H1 (cell line): ENCODE results near the gene ZNF582. TPM values are rescaled to one million over a fixed set of nuclear protein-coding genes. Genes with fewer than 3 reads are reported as not detected.

Experiments used
- CTCF ChIA-PET: fragments of 300-600 bp; sonication (Branson Sonifier 250); formaldehyde crosslinking; loops from one replicate; lab custom pipeline; 2021; ENCODE audit not compliant: partially characterized antibody; lab: Charles Lee
- POLR2A ChIA-PET: fragments of 300-600 bp; sonication (Branson Sonifier 250); formaldehyde crosslinking; loops from one replicate; lab custom pipeline; 2021; ENCODE audit warnings: inconsistent platforms; ENCODE audit not compliant: partially characterized antibody; lab: Charles Lee
- DNase-seq, 2 experiments: peaks; one replicate each; pipeline versions ENCODE4 v3.0.0 to v3.0.0-alpha.2; 2010 to 2022; ENCODE audit warnings: low spot score in 2 of 2, low read depth in 1 of 2, mixed read lengths in 1 of 2
- FAIRE-seq: peaks from 2 replicates; lab custom pipeline; 2011; peaks lifted over from hg19 to GRCh38; lab: Jason Lieb, UNC
- H2AFZ ChIP-seq: 2 replicates; pipeline ENCODE4 v1.8.1; 2012; ENCODE audit warnings: low read length, inconsistent platforms
- H2AK5ac ChIP-seq: 2 replicates; pipeline ENCODE4 v1.6.1; 2013; ENCODE audit warnings: low read depth, low read length
- H2BK120ac ChIP-seq: replicated peaks from 2 replicates; pipeline ENCODE3; 2013; ENCODE audit warnings: low read depth, low read length, inconsistent platforms
- H2BK12ac ChIP-seq: 2 replicates; pipeline ENCODE4 v1.6.1; 2013; ENCODE audit warnings: low read depth, low read length
- H2BK15ac ChIP-seq: 2 replicates; pipeline ENCODE4 v1.6.1; 2013; ENCODE audit warnings: low read length
- H2BK20ac ChIP-seq: 2 replicates; pipeline ENCODE4 v1.6.1; 2013; ENCODE audit warnings: low read length
- H2BK5ac ChIP-seq: 2 replicates; pipeline ENCODE4 v1.6.1; 2013; ENCODE audit warnings: low read depth, low read length
- H3K14ac ChIP-seq: 2 replicates; pipeline ENCODE4 v1.6.1; 2013; ENCODE audit warnings: inconsistent platforms; ENCODE audit not compliant: insufficient read length
- H3K18ac ChIP-seq: 2 replicates; pipeline ENCODE4 v1.6.1; 2013; ENCODE audit warnings: low read length; ENCODE audit errors: extremely low read depth
- H3K23ac ChIP-seq: 2 replicates; pipeline ENCODE4 v1.6.1; 2013; ENCODE audit warnings: inconsistent platforms; ENCODE audit not compliant: insufficient read length
- H3K23me2 ChIP-seq: 2 replicates; pipeline ENCODE4 v1.6.1; 2013; ENCODE audit warnings: low read depth, low read length
- H3K27ac ChIP-seq: 2 replicates; pipeline ENCODE4 v1.6.1; 2011; ENCODE audit warnings: low read depth, low read length, inconsistent platforms
- H3K27me3 ChIP-seq, 4 experiments: replicated peaks in 1 of 4; 1 replicate in 1 of 4; 2 replicates in 3 of 4; pipeline versions ENCODE4 v1.6.1 to v1.8.1; 2011 to 2013; ENCODE audit warnings: low read length in 3 of 4, mild to moderate bottlenecking in 3 of 4, inconsistent platforms in 2 of 4, mixed read lengths in 2 of 4, moderate library complexity in 1 of 4; ENCODE audit not compliant: control insufficient read depth in 3 of 4, insufficient read depth in 3 of 4; ENCODE audit errors: extremely low read depth in 1 of 4
- H3K36me3 ChIP-seq, 4 experiments: 2 replicates each; pipeline versions ENCODE4 v1.6.1 to v1.8.1; 2011 to 2013; ENCODE audit warnings: mild to moderate bottlenecking in 4 of 4, low read length in 3 of 4, moderate library complexity in 2 of 4, control low read depth in 1 of 4, inconsistent platforms in 1 of 4; ENCODE audit not compliant: insufficient read depth in 4 of 4, control insufficient read depth in 2 of 4
- H3K4ac ChIP-seq: replicated peaks from 2 replicates; pipeline ENCODE3; 2013; ENCODE audit warnings: low read length, low read depth, mixed read lengths, inconsistent platforms; ENCODE audit not compliant: insufficient read length
- H3K4me1 ChIP-seq, 4 experiments: replicated peaks in 1 of 4; 1 replicate in 1 of 4; 2 replicates in 3 of 4; pipeline versions ENCODE4 v1.6.1 to v1.8.1; 2011 to 2013; ENCODE audit warnings: low read length in 3 of 4, inconsistent platforms in 2 of 4, mixed read lengths in 1 of 4; ENCODE audit not compliant: insufficient read depth in 4 of 4, control insufficient read depth in 3 of 4
- H3K4me2 ChIP-seq, 2 experiments: 2 replicates each; pipeline versions ENCODE4 v1.6.1 to v1.8.1; 2011 to 2013; ENCODE audit warnings: low read depth in 2 of 2, low read length in 2 of 2, control low read depth in 1 of 2, inconsistent platforms in 1 of 2, mild to moderate bottlenecking in 1 of 2; ENCODE audit not compliant: insufficient read depth in 1 of 2
- H3K4me3 ChIP-seq, 4 experiments: fragments of 200-600, 300-600 bp in 1 of 4; sonication (generic), shearing (Covaris generic), sonication (Bioruptor Twin) in 1 of 4; 2 replicates each; pipeline versions ENCODE4 v1.5.1 to v1.8.1; 2011 to 2016; ENCODE audit warnings: low read length in 4 of 4, low read depth in 3 of 4, control low read depth in 2 of 4, inconsistent platforms in 2 of 4, mild to moderate bottlenecking in 2 of 4, mixed read lengths in 1 of 4, moderate library complexity in 1 of 4; ENCODE audit not compliant: insufficient read depth in 2 of 4; ENCODE audit errors: extremely low read depth in 1 of 4
- H3K56ac ChIP-seq: replicated peaks from 2 replicates; pipeline ENCODE3; 2013; ENCODE audit warnings: low read depth, mild to moderate bottlenecking, mixed read lengths, low read length, inconsistent platforms; ENCODE audit not compliant: insufficient read length
- H3K79me1 ChIP-seq: 2 replicates; pipeline ENCODE4 v1.6.1; 2013; ENCODE audit warnings: low read depth, low read length, control low read depth
- H3K79me2 ChIP-seq, 2 experiments: 2 replicates each; pipeline versions ENCODE4 v1.6.1 to v1.8.1; 2012 to 2013; ENCODE audit warnings: low read length in 2 of 2, mild to moderate bottlenecking in 2 of 2, inconsistent platforms in 1 of 2; ENCODE audit not compliant: insufficient read depth in 2 of 2, control insufficient read depth in 1 of 2
- H3K9ac ChIP-seq, 4 experiments: replicated peaks in 1 of 4; 1 replicate in 1 of 4; 2 replicates in 3 of 4; pipeline versions ENCODE4 v1.6.1 to v1.8.1; 2011 to 2013; ENCODE audit warnings: low read depth in 3 of 4, low read length in 3 of 4, control low read depth in 2 of 4, mild to moderate bottlenecking in 2 of 4, moderate library complexity in 2 of 4, inconsistent platforms in 1 of 4; ENCODE audit errors: extremely low read depth in 1 of 4
- H3K9me3 ChIP-seq, 2 experiments: 2 replicates each; pipeline versions ENCODE4 v1.6.1 to v1.8.1; 2012 to 2013; ENCODE audit warnings: mild to moderate bottlenecking in 2 of 2, moderate library complexity in 2 of 2, control low read depth in 1 of 2, inconsistent platforms in 1 of 2, low read depth in 1 of 2, low read length in 1 of 2, mixed read lengths in 1 of 2; ENCODE audit not compliant: insufficient read depth in 2 of 2
- H4K20me1 ChIP-seq, 2 experiments: replicated peaks in 1 of 2; 2 replicates each; pipeline versions ENCODE3 to v1.8.1; 2011 to 2013; ENCODE audit warnings: inconsistent platforms in 2 of 2, low read length in 2 of 2, mild to moderate bottlenecking in 1 of 2; ENCODE audit not compliant: insufficient read depth in 2 of 2, control insufficient read depth in 1 of 2
- H4K5ac ChIP-seq: 2 replicates; pipeline ENCODE4 v1.6.1; 2013; ENCODE audit warnings: low read length, low read depth, mixed read lengths, inconsistent platforms; ENCODE audit not compliant: insufficient read length
- H4K8ac ChIP-seq: 2 replicates; pipeline ENCODE4 v1.8.0; 2013; ENCODE audit warnings: mild to moderate bottlenecking, moderate library complexity, low read length, inconsistent platforms; ENCODE audit not compliant: insufficient read depth; ENCODE audit errors: extremely low read depth
- H4K91ac ChIP-seq: replicated peaks from 2 replicates; pipeline ENCODE3; 2013; ENCODE audit warnings: low read length, mixed read lengths, inconsistent platforms; ENCODE audit not compliant: insufficient read length
- ASH2L ChIP-seq: fragments of 200-600, 300-600 bp; sonication (generic); IDR thresholded peaks from one replicate; pipeline ENCODE4 v1.7.1; 2017; ENCODE audit warnings: low read length
- BCL11A ChIP-seq, 2 experiments: IDR thresholded peaks; one replicate each; pipeline ENCODE4 v1.6.1; 2011; ENCODE audit warnings: low read depth in 2 of 2, low read length in 2 of 2, mild to moderate bottlenecking in 2 of 2
- GABPA ChIP-seq: IDR thresholded peaks from 2 replicates; pipeline ENCODE4 v1.6.1; 2011; ENCODE audit warnings: mild to moderate bottlenecking, low read length, moderate library complexity, borderline replicate concordance; ENCODE audit not compliant: insufficient read depth
- RAD21 ChIP-seq, 2 experiments: IDR thresholded peaks in 1 of 2; conservative IDR thresholded peaks in 1 of 2; 2 replicates each; pipeline ENCODE4 v1.6.1; 2011; ENCODE audit warnings: low read depth in 2 of 2, low read length in 2 of 2, improper control_type of control experiment in 1 of 2, inconsistent platforms in 1 of 2, mild to moderate bottlenecking in 1 of 2, moderate library complexity in 1 of 2
- SIN3A ChIP-seq, 2 experiments: IDR thresholded peaks in 1 of 2; conservative IDR thresholded peaks in 1 of 2; 2 replicates each; pipeline ENCODE4 v1.6.1; 2011 to 2012; ENCODE audit warnings: low read length in 2 of 2, improper control_type of control experiment in 1 of 2, low read depth in 1 of 2, mild to moderate bottlenecking in 1 of 2
- SUZ12 ChIP-seq: fragments of 200-600 bp; sonication (generic); IDR thresholded peaks from 2 replicates; pipeline ENCODE4 v1.6.1; 2012; ENCODE audit warnings: mild to moderate bottlenecking, inconsistent platforms, low read length, moderate library complexity, mixed read lengths
- TAF7 ChIP-seq: optimal IDR thresholded peaks from 2 replicates; pipeline ENCODE3; 2011; ENCODE audit warnings: low read depth, mild to moderate bottlenecking, inconsistent platforms, low read length, moderate library complexity, borderline replicate concordance
- TBP ChIP-seq: IDR thresholded peaks from 2 replicates; pipeline ENCODE4 v1.6.1; 2011; ENCODE audit warnings: low read depth, low read length, improper control_type of control experiment
- TCF12 ChIP-seq: IDR thresholded peaks from 2 replicates; pipeline ENCODE4 v1.6.1; 2011; ENCODE audit warnings: low read depth, mild to moderate bottlenecking, low read length
- WGBS, 2 experiments: shearing (Covaris generic) in 1 of 2; methylation state at CpG; one replicate each; pipeline versions ENCODE4 v1.1.6 to v1.1.7; 2013 to 2015; ENCODE audit warnings: low lambda C conversion rate in 2 of 2, mixed read lengths in 2 of 2, inconsistent platforms in 1 of 2, low coverage in 1 of 2, missing lambda C conversion rate in 1 of 2; ENCODE audit not compliant: insufficient replicate concordance in 2 of 2, insufficient coverage in 1 of 2, insufficient read length in 1 of 2; ENCODE audit errors: extremely low coverage in 1 of 2, missing lambda C conversion rate in 1 of 2; 5-methylcytosine and 5-hydroxymethylcytosine counted together
- polyA plus RNA-seq, 7 experiments: library from polyadenylated mRNA; depleted of rRNA in 3 of 7; stranded (reverse) in 5 of 7; unstranded in 2 of 7; fragments of >200 nt in 5 of 7; fragments of 200-250 nt in 2 of 7; gene quantifications; 1 replicate in 5 of 7; 2 replicates in 1 of 7; 4 replicates in 1 of 7; pipeline versions ENCODE4 v1.2.1 to v1.2.3, GENCODE V29; 2011 to 2013; ENCODE audit warnings: missing spikeins in 2 of 7, mixed read lengths in 2 of 7
- total RNA-seq: library from RNA; stranded (reverse); fragmentation: NEBNext Ultra II Directional; extraction: Animal tissue kit (Norgen Biotek cat#: 25700); gene quantifications from 2 replicates; pipeline ENCODE4 v1.2.1, GENCODE V29; 2021

The ZNF582 gene
- total and polyA plus RNA-seq, 2 of the 8 experiments (the other 6 are each of a cell fraction or from before 2014, with no cell fraction given): 3.8 to 5.8 TPM

GRCh38 chr19:56403764-56404704 is 10.7 kb upstream of the ZNF582 start, which contains the start of gene ZNF583:
Gene ZNF583 (plus strand): TSS chr19:56404332. CDS start chr19:56407115, 2,783 bp downstream.
- peak; percentile 57 to 93 for DNase-seq
- WGBS, 2 experiments: 5% methylated on average over 47 of the region's 70 CpGs; no CpG with 5 or more reads in 1 of the 2 experiments
- peak within 1 kb of the TSS; percentile 100 for H2AFZ ChIP-seq
- TF ChIP-seq SIN3A (conservative IDR thresholded peaks at IDR 0.05 in 1 of 2, IDR thresholded peaks at IDR 0.05 in 1 of 2; ENCODE audit: low read depth in 1 of 2, low read length in 2 of 2): peak in 1 of 2 experiments; percentile 61; a peak in 1 of 4 replicates
- no peak for TF ChIP-seq SUZ12
- peak; percentile 68 for TF ChIP-seq TBP
- no peak for TF ChIP-seq GABPA
- TF ChIP-seq TAF7: peak; percentile 59
- TF ChIP-seq BCL11A (IDR thresholded peaks at IDR 0.05; ENCODE audit: low read depth in 2 of 2, low read length in 2 of 2): no peak
- TF ChIP-seq ASH2L: peak; percentile 81
- no peak for TF ChIP-seq TCF12
- peak in 1 of 2 experiments; percentile 3; a peak in 1 of 4 replicates for TF ChIP-seq RAD21 (IDR thresholded peaks at IDR 0.05 in 1 of 2, conservative IDR thresholded peaks at IDR 0.05 in 1 of 2; ENCODE audit: low read depth in 2 of 2, low read length in 2 of 2)

More at GRCh38 chr19:56403764-56404704, 10.7 kb upstream of the ZNF582 start, which contains the start of gene ZNF583:
- H3K4me1 ChIP-seq: peaks cover 0 to 6% (median 4%) of the 10 kb centered on the region in 4 experiments; a peak in 4 of 7 replicates
- peak within 1 kb of the TSS; percentile 93 for H4K5ac ChIP-seq
- H3K79me1 ChIP-seq: peaks cover 10% of the 10 kb centered on the region
- H4K8ac ChIP-seq: peak within 1 kb of the TSS; percentile 97
- H3K27me3 ChIP-seq: no peaks in the 10 kb centered on the region
- ChIA-PET CTCF (interaction anchor here (3.7 kb wide), 1 partner anchor 11 kb away, joined by 11 read pairs; the partner anchor contains the start of gene ZNF582), POLR2A (interaction anchor here (0.8 to 3.0 kb wide), 7 partner anchors 10 to 105 kb away, joined by 3 to 11 read pairs (median 3); partner anchors contain the start of gene ZNF582)
- H3K23ac ChIP-seq: no peak within 1 kb of the TSS
- H4K91ac ChIP-seq: peak within 1 kb of the TSS; percentile 94
- peak within 1 kb of the TSS; percentile 94 to 99 for H3K4me2 ChIP-seq
- H3K14ac ChIP-seq: peak within 1 kb of the TSS; percentile 20
- H2BK15ac ChIP-seq: peak within 1 kb of the TSS; percentile 21; the same call in 1 of the 2 replicates
- H3K23me2 ChIP-seq: peaks cover 8% of the 10 kb centered on the region
- 0 out of 4 replicates have a peak, but pooled peaks cover 0 to 2% of the 10 kb centered on the region in 2 experiments for H3K79me2 ChIP-seq
- H2BK12ac ChIP-seq: peak within 1 kb of the TSS; percentile 84; the same call in 1 of the 2 replicates
- peak within 1 kb of the TSS; percentile 10 for H3K4ac ChIP-seq
- peaks cover 7 to 11% of the 10 kb centered on the region in 2 experiments; a peak in 3 of 4 replicates for H3K9me3 ChIP-seq
- no peak within 1 kb of the TSS for H2BK120ac ChIP-seq
- no peaks in the 10 kb centered on the region for H4K20me1 ChIP-seq
- H3K4me3 ChIP-seq: peak within 1 kb of the TSS; percentile 83 to 95 (median 92)
- peak within 1 kb of the TSS; percentile 87 for H3K27ac ChIP-seq
- no peak within 1 kb of the TSS for H2BK20ac ChIP-seq
- peak within 1 kb of the TSS; percentile 73 for H3K18ac ChIP-seq
- FAIRE-seq: no peak
- peak within 1 kb of the TSS; percentile 79 for H3K56ac ChIP-seq
- H3K9ac ChIP-seq: peak within 1 kb of the TSS; percentile 76 to 87 (median 84)
- peaks cover 0 to 6% (median 0%) of the 10 kb centered on the region in 4 experiments; a peak in 2 of 8 replicates for H3K36me3 ChIP-seq
- peak within 1 kb of the TSS; percentile 73 for H2BK5ac ChIP-seq
- peak within 1 kb of the TSS; percentile 9; the same call in 1 of the 2 replicates for H2AK5ac ChIP-seq
